Testis (tissue), 3 donors: ENCODE measurements around the gene FGF3. TPM values are rescaled to one million over a fixed set of nuclear protein-coding genes. Genes with fewer than 3 reads are reported as not detected.

Experiments
- DNase-seq: peaks from one replicate; pipeline ENCODE4 v3.0.0-alpha.2; 2019
- H3K27ac ChIP-seq, 2 donors: fragments of 200-600 bp; sonication (generic); one replicate each; pipeline ENCODE4 v1.5.1; 2019
- H3K27me3 ChIP-seq: fragments of 200-600 bp; sonication (generic); one replicate; pipeline ENCODE4 v1.5.1; 2019
- H3K36me3 ChIP-seq: fragments of 200-600 bp; sonication (generic); one replicate; pipeline ENCODE4 v1.5.1; 2017; ENCODE audit warnings: low read depth; ENCODE audit errors: missing control alignments
- H3K4me1 ChIP-seq: fragments of 200-600 bp; sonication (generic); one replicate; pipeline ENCODE4 v1.5.1; 2019
- H3K4me3 ChIP-seq, 2 donors: fragments of 200-600 bp; sonication (generic); one replicate each; pipeline ENCODE4 v1.5.1; 2017 to 2019
- H3K9me3 ChIP-seq: fragments of 200-600 bp; sonication (generic); one replicate; pipeline ENCODE4 v1.5.1; 2017
- POLR2A ChIP-seq: fragments of 450-650 bp; IDR thresholded peaks from one replicate; pipeline ENCODE4 v1.6.1; 2017; ENCODE audit warnings: antibody characterized with exemption, mild to moderate bottlenecking, moderate library complexity
- WGBS, 2 donors: methylation state at CpG; one replicate each; pipeline ENCODE4 v1.1.5; 2018; 5-methylcytosine and 5-hydroxymethylcytosine counted together
- intact Hi-C: fragments of 100-400 bp; cut with DNase I; formaldehyde crosslinking; loops from one replicate; pipeline ENCODE4 v1.15.1; 2023; ENCODE audit warnings: low total_unique reads
- polyA plus RNA-seq: library from polyadenylated mRNA; stranded (reverse); fragments of 350-450 nt; fragmentation: Illumina TruSeq; extraction: RNeasy Lipid Tissue Mini Kit (QIAGEN cat#74804); gene quantifications from one replicate; pipeline ENCODE4 v1.2.3, GENCODE V29; 2014; ENCODE audit warnings: low read depth, low replicate concordance; ENCODE audit not compliant: insufficient read depth
- total RNA-seq, 2 donors: library from RNA; depleted of rRNA; stranded (reverse); fragments of >200 nt; gene quantifications; one replicate each; pipeline ENCODE4 v1.2.3, GENCODE V29; 2016
- TF ChIP-seq, protein P1 (sequence below), 3 experiments: fragments of 450-650 bp in 2 of 3; fragments of 200-600 bp in 1 of 3; sonication (generic) in 1 of 3; IDR thresholded peaks; one replicate each; pipeline ENCODE4 v1.5.1; 2016 to 2019; ENCODE audit warnings: antibody characterized with exemption in 3 of 3, mild to moderate bottlenecking in 2 of 3, moderate library complexity in 1 of 3

The FGF3 gene
- total and polyA plus RNA-seq, 3 donors from 2014 or later = 0.50 TPM; not detected in 2

DNA sequence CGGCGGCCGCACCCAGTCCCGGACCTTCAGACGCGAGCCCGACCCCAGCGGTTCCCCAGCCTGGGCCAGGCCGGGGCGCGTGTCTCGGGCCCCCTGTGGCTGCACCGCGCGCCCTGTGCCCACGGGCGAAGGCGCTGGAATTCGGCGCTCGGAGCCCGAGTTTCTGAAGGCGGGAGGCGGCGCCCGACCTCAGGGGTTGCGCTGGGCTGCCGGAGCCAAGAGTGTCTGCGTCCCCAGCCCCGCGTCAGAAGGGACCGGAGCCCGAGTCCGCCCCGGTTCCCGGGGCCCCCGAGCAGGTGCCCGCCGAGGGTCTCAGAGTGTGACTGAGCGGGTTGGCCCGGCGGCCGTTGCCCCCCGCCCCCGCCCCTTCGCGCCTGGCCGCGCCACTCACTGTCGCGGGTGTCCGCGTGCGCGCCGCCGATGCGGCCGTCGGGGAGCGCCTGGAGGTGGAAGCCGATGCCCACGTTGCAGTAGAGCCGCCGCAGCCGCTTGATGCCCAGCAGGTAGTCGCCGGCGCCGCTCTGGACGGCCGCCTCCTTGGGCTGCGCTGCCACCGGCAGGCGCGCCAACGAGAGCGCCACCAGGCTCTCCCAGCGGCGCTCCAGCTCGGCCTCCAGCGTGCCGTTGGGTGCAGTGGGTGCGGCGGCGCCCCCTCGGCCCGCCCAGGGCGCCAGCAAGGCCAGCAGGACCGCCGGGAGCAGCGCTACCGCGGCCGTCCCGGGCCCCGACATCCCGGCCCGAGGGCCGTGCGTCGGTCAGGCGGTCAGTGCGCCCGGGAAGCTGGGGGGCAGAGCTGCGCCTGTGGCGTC, 44.7 kb downstream of the FGF3 start:
- no peak overlapping the region for H3K27ac ChIP-seq
- no peaks in the 10 kb centered on the region for H3K9me3 ChIP-seq
- no peak for TF ChIP-seq POLR2A
- TF ChIP-seq, protein P1, sequence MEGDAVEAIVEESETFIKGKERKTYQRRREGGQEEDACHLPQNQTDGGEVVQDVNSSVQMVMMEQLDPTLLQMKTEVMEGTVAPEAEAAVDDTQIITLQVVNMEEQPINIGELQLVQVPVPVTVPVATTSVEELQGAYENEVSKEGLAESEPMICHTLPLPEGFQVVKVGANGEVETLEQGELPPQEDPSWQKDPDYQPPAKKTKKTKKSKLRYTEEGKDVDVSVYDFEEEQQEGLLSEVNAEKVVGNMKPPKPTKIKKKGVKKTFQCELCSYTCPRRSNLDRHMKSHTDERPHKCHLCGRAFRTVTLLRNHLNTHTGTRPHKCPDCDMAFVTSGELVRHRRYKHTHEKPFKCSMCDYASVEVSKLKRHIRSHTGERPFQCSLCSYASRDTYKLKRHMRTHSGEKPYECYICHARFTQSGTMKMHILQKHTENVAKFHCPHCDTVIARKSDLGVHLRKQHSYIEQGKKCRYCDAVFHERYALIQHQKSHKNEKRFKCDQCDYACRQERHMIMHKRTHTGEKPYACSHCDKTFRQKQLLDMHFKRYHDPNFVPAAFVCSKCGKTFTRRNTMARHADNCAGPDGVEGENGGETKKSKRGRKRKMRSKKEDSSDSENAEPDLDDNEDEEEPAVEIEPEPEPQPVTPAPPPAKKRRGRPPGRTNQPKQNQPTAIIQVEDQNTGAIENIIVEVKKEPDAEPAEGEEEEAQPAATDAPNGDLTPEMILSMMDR (IDR thresholded peaks at IDR 0.05) = no peak
- no peaks in the 10 kb centered on the region for H3K27me3 ChIP-seq
- no peak for DNase-seq
- intact Hi-C loops = no loop called here
- no peaks in the 10 kb centered on the region for H3K36me3 ChIP-seq
- 1% methylated on average over 24 of the region's 107 CpGs; no CpG with 5 or more reads in 1 of the 2 donors for WGBS, 2 donors
- H3K4me3 ChIP-seq = peak overlapping the region; percentile 34 to 53
- no peaks in the 10 kb centered on the region for H3K4me1 ChIP-seq

DNA sequence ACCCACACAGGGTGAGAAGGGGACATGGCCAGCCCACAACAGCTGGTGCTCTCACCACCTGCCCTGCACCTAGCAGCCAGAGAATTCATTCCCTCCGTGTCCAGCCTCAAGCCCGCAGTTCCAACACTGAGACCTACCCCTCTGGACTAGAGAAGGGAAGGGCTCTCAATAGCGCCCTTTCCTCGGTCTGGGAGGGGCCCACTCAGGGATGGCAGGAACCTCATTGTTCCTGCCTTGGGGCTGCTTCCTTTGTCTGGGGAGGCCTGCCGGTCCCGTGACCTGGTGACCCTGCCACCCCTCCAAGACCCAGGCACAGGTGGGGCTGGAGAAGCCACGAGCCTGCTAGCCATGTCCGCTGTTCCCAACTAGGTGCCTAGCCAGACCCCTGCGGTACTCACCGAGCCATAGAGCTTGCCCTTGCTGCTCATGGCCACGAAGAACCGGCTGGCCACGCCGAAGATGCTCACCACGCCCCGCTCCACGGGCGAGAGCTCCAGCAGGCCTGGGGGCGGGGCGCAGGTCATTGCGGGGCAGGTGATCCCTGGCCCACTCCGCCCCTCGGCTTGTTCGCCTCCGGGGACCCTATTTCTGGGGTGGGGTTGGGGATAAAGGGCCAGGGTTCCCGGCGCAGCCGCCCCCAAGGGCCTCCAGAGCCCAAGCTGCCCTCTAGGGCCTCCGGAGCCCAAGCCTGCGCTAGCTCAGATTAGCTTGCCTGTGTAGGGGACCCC, 45.4 kb downstream of the FGF3 start:
- Histone ChIP-seq H3K36me3 (no peaks in the 10 kb centered on the region), H3K27me3 (no peaks in the 10 kb centered on the region), H3K4me3 (peak overlapping the region; percentile 34 to 53), H3K4me1 (no peaks in the 10 kb centered on the region), H3K9me3 (no peaks in the 10 kb centered on the region), H3K27ac (no peak overlapping the region)
- intact Hi-C loops = no loop called here
- WGBS, 2 donors = 7 to 8% methylated on average over 3 to 28 of the region's 30 CpGs
- TF ChIP-seq, protein P1 (IDR thresholded peaks at IDR 0.05) = no peak
- TF ChIP-seq POLR2A = no peak
- no peak for DNase-seq

DNA sequence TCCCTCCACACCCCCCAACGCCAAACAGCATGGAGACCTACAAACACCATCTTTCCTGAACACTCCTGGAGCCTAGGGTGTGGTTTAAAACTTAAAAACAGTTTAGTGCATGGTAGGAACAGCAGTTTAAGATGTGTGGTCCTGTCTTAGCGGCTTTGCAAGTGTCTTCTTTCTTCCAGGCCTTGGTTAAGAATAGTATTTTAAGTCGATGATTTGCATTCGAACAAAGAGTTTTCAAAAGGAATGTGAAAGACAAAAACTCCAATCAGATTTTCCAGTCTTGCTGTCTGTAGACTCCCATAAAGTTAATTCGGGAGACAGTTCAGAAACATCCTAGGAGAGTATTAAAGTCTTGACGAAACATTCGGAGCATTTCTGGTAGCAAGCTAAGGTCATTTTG, 47.8 kb downstream of the FGF3 start:
- Histone ChIP-seq H3K27ac (no peak overlapping the region), H3K36me3 (no peaks in the 10 kb centered on the region), H3K27me3 (no peaks in the 10 kb centered on the region), H3K4me3 (no peak overlapping the region), H3K9me3 (no peaks in the 10 kb centered on the region), H3K4me1 (no peaks in the 10 kb centered on the region)
- TF ChIP-seq POLR2A = no peak
- TF ChIP-seq, protein P1 (IDR thresholded peaks at IDR 0.05) = no peak
- no peak for DNase-seq
- intact Hi-C loops = no loop called here
- WGBS, 2 donors = 51 to 56% methylated on average over 7 of the region's 7 CpGs

DNA sequence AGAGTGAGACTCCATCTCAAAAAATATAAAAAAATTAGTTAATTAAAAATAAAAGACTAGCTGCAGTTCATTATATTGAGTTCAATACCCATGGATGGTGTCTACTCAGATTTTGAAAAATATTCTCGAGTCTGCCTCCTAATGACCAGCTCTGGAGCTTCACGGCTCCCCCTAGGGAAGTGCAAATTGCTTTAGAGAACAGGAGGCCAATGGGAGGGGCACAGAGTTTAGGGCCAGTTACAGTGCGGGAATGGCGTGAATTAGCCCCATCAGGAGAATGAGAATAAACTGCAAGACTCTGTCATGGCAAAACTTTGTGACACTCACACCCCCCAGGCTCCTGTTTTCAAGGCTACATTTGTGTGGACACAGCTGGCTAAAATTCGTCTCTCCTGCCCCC, 48.7 kb downstream of the FGF3 start:
- Histone ChIP-seq H3K4me1 (no peaks in the 10 kb centered on the region), H3K27ac (no peak overlapping the region), H3K27me3 (no peaks in the 10 kb centered on the region), H3K36me3 (no peaks in the 10 kb centered on the region), H3K4me3 (no peak overlapping the region), H3K9me3 (no peaks in the 10 kb centered on the region)
- DNase-seq = no peak
- intact Hi-C loops = no loop called here
- TF ChIP-seq, protein P1 (IDR thresholded peaks at IDR 0.05) = no peak
- no peak for TF ChIP-seq POLR2A
- 36 to 41% methylated on average over 5 of the region's 5 CpGs for WGBS, 2 donors
